Gastroesophageal sphincter (tissue), 4 donors: ENCODE data around the gene MCC. TPM values are rescaled to one million over a fixed set of nuclear protein-coding genes. Genes with fewer than 3 reads are reported as not detected.
"Not testable (repeated sequence)": the region's sequence is repeated elsewhere in the genome, so short reads cannot be mapped to it uniquely, and the experiment has no call there.

ENCODE experiments used
- ATAC-seq: fragments of 150-250 bp; one replicate; pipeline ENCODE4 v1.9.1; 2016; ENCODE audit warnings: mild to moderate bottlenecking, moderate library complexity
- H3K27ac ChIP-seq, 4 donors: fragments of 200-600 bp; sonication (generic) in 3 of 4; 1 replicate in 3 of 4; 2 replicates in 1 of 4; pipeline ENCODE4 v1.5.1; 2016 to 2019
- H3K27me3 ChIP-seq: fragments of 200-600 bp; sonication (generic); one replicate; pipeline ENCODE4 v1.5.1; 2019
- H3K36me3 ChIP-seq, 2 donors: fragments of 200-600 bp; sonication (generic); one replicate each; pipeline ENCODE4 v1.5.1; 2019; ENCODE audit warnings: control low read depth in 1 of 2
- H3K4me1 ChIP-seq, 3 donors: fragments of 200-600 bp; sonication (generic); 1 replicate in 2 of 3; 2 replicates in 1 of 3; pipeline ENCODE4 v1.5.1; 2016 to 2019; ENCODE audit warnings: control low read depth in 2 of 3
- H3K4me3 ChIP-seq, 2 donors: fragments of 200-600 bp; sonication (generic); one replicate each; pipeline ENCODE4 v1.5.1; 2019; ENCODE audit warnings: mild to moderate bottlenecking in 1 of 2, moderate library complexity in 1 of 2
- H3K9me3 ChIP-seq, 3 donors: fragments of 200-600 bp; sonication (generic); one replicate each; pipeline ENCODE4 v1.5.1; 2017 to 2019; ENCODE audit warnings: control low read depth in 2 of 3
- CTCF ChIP-seq, 4 experiments: fragments of 200-600 bp in 2 of 4; fragments of 450-650 bp in 2 of 4; sonication (generic) in 1 of 4; IDR thresholded peaks; one replicate each; pipeline ENCODE4 v1.5.1; 2017 to 2019; ENCODE audit warnings: antibody characterized with exemption in 4 of 4, mild to moderate bottlenecking in 2 of 4, moderate library complexity in 2 of 4
- EP300 ChIP-seq: sonication (generic); formaldehyde crosslinking; IDR thresholded peaks from one replicate; pipeline ENCODE4 v1.6.1; 2017; ENCODE audit warnings: antibody characterized with exemption, mild to moderate bottlenecking
- POLR2A ChIP-seq, 2 donors: fragments of 450-650 bp; IDR thresholded peaks; one replicate each; pipeline ENCODE4 v1.6.1; 2017; ENCODE audit warnings: antibody characterized with exemption in 2 of 2, mild to moderate bottlenecking in 2 of 2, moderate library complexity in 1 of 2
- POLR2AphosphoS5 ChIP-seq: sonication (generic); formaldehyde crosslinking; IDR thresholded peaks from one replicate; pipeline ENCODE4 v1.6.1; 2017; ENCODE audit warnings: antibody characterized with exemption
- WGBS, 2 donors: methylation state at CpG; one replicate each; pipeline ENCODE4 v1.1.5; 2018; ENCODE audit warnings: low coverage in 1 of 2; 5-methylcytosine and 5-hydroxymethylcytosine counted together
- total RNA-seq, 4 donors: library from RNA; depleted of rRNA; stranded (reverse); fragments of >200 nt; gene quantifications; one replicate each; pipeline ENCODE4 v1.1.0, GENCODE V29; 2016

Gene MCC
- total RNA-seq, 4 donors from 2014 or later: 20.5 to 28.7 (median 23.5) TPM

- H3K36me3 ChIP-seq: peaks cover 0 to 56% of the 10 kb centered on the region in 2 donors
- H3K27me3 ChIP-seq: no peaks in the 10 kb centered on the region
- TF ChIP-seq POLR2A (IDR thresholded peaks at IDR 0.05) (no peak), POLR2AphosphoS5 (no peak), EP300 (no peak), CTCF (IDR thresholded peaks at IDR 0.05) (no peak)
- no peak overlapping the region for H3K27ac ChIP-seq
- ATAC-seq: no peak
- no peaks in the 10 kb centered on the region for H3K4me1 ChIP-seq
- H3K9me3 ChIP-seq: no peaks in the 10 kb centered on the region
- no peak overlapping the region for H3K4me3 ChIP-seq
Observed at GRCh38 chr5:113083481-113083880, 404.8 kb downstream of the MCC start.

- Histone ChIP-seq H3K27ac (no peak overlapping the region), H3K9me3 (no peaks in the 10 kb centered on the region), H3K4me1 (no peaks in the 10 kb centered on the region), H3K36me3 (peaks cover 0 to 56% of the 10 kb centered on the region in 2 donors), H3K27me3 (no peaks in the 10 kb centered on the region), H3K4me3 (no peak overlapping the region)
- ATAC-seq: no peak
- 93% methylated on average over 2 to 7 of the region's 7 CpGs for whole genome bisulfite sequencing, 2 donors
- no peak for TF ChIP-seq EP300
- no peak for TF ChIP-seq POLR2AphosphoS5
- no peak for TF ChIP-seq CTCF (IDR thresholded peaks at IDR 0.05)
- TF ChIP-seq POLR2A (IDR thresholded peaks at IDR 0.05): no peak
Observed at GRCh38 chr5:113082547-113082905, 405.7 kb downstream of the MCC start.

- 85 to 96% methylated on average over 3 to 5 of the region's 5 CpGs for WGBS, 2 donors
- Histone ChIP-seq H3K9me3 (no peaks in the 10 kb centered on the region), H3K27me3 (no peaks in the 10 kb centered on the region), H3K36me3 (peaks cover 0 to 56% of the 10 kb centered on the region in 2 donors), H3K27ac (no peak overlapping the region), H3K4me1 (no peaks in the 10 kb centered on the region), H3K4me3 (no peak overlapping the region)
- no peak for TF ChIP-seq POLR2A (IDR thresholded peaks at IDR 0.05)
- TF ChIP-seq CTCF (IDR thresholded peaks at IDR 0.05): no peak
- TF ChIP-seq POLR2AphosphoS5: no peak
- no peak for TF ChIP-seq EP300
- no peak for ATAC-seq
Observed at GRCh38 chr5:113081881-113082546, 406.2 kb downstream of the MCC start.

GRCh38 chr5:113081091-113081839 lies 407.0 kb downstream of the MCC start:
- 84 to 94% methylated on average over 3 to 4 of the region's 4 CpGs for WGBS, 2 donors
- no peak for ATAC-seq
- H3K4me3 ChIP-seq: no peak overlapping the region
- peaks cover 0 to 54% of the 10 kb centered on the region in 2 donors for H3K36me3 ChIP-seq
- H3K4me1 ChIP-seq: no peaks in the 10 kb centered on the region
- H3K27ac ChIP-seq: no peak overlapping the region
- no peaks in the 10 kb centered on the region for H3K9me3 ChIP-seq
- no peak for TF ChIP-seq POLR2A (IDR thresholded peaks at IDR 0.05)
- TF ChIP-seq POLR2AphosphoS5: no peak
- no peak for TF ChIP-seq CTCF (IDR thresholded peaks at IDR 0.05)
- TF ChIP-seq EP300: no peak
- H3K27me3 ChIP-seq: no peaks in the 10 kb centered on the region

- not testable (repeated sequence) for H3K9me3 ChIP-seq, H3K27ac ChIP-seq, H3K4me3 ChIP-seq, ATAC-seq, H3K4me1 ChIP-seq, H3K27me3 ChIP-seq
- 100% methylated on average over 2 of the region's 2 CpGs for WGBS, 2 donors
- H3K36me3 ChIP-seq: peaks cover 0 to 20% of the 10 kb centered on the region in 2 donors
Observed at GRCh38 chr5:113076649-113077048, 411.6 kb downstream of the MCC start.
